ENCODE data around the gene EVA1A.

EVA1A gene

DNA sequence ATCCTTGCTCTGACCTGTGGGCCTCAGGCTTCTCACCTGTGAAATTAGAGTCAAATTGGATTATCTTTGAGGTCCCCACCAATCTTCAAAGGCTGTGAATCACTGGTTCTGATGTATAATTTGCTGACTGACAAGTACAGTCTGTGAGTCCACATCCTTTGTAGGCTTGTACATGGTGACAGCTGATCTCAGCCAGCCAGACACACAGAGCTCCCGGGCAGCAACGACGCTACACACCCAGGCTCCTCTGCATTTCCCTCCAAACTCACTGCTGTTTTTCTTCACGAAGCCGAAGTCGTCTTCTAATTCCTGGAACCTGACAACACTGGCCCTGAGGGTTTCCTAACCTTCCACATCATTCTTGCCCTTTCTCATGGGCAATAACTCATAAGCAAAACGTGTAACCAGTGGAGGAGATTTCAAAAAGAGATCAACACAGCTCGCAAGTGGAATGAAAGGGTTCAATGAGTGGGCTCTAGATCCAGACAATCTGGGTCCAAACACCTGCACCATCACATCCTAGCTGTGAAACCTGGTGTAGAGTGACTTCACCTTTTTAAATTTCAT is 37.9 kb upstream of the EVA1A start:
- ChIA-PET CTCF (interaction anchor here (1.3 kb wide), 1 partner anchor 10 kb away, joined by 4 read pairs; no protein-coding TSS in a partner anchor), POLR2A (no interaction called here)
- Histone ChIP-seq H3K9me3 (ENCODE audit: control extremely low read depth in 1 of 5, control insufficient read depth in 4 of 5, insufficient read depth in 2 of 5, low read depth in 1 of 5, low read length in 4 of 5) (no peaks in the 10 kb centered on the region), H3K27me3 (replicated peaks in 2 of 5; ENCODE audit: control insufficient read depth in 4 of 5, insufficient read depth in 5 of 5, low read length in 4 of 5) (no peaks in the 10 kb centered on the region), H3K4me3 (ENCODE audit: control insufficient read depth in 1 of 7, extremely low read depth in 1 of 7, insufficient read depth in 4 of 7, low read depth in 2 of 7, low read length in 6 of 7) (no peak overlapping the region), H3K27ac (ENCODE audit: insufficient read depth in 1 of 2, low read depth in 1 of 2, low read length in 2 of 2, poor library complexity in 1 of 2, severe bottlenecking in 2 of 2) (no peak overlapping the region), H3K36me3 (ENCODE audit: control insufficient read depth in 4 of 4, insufficient read depth in 4 of 4, low read length in 3 of 4) (no peaks in the 10 kb centered on the region), H3K4me1 (ENCODE audit: control extremely low read depth in 1 of 4, control insufficient read depth in 4 of 4, insufficient read depth in 4 of 4, low read length in 3 of 4) (no peaks in the 10 kb centered on the region)
- 100% methylated on average over 7 of the region's 8 CpGs for WGBS (ENCODE audit: insufficient coverage)
- DNase-seq = no peak

DNA sequence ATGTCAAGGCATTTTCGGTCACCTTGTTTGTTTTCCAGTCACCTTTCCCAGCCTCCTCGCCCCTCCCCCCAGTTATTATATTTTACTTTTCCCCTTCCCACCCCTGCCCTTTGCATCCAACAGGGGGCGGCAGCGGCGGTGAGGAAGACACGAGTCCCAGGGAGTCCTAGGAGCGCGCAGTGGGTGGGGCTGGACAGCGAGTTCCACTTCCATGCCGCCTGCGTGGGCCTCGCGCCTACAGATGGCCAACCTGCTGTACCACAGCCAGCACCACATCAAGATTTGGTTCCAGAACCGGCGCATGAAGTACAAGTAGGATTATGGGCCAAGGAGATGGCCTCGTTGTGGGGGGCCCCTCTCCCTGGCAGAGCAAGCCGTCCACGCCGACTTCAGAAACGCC is 37.2 kb upstream of the EVA1A start:
- Histone ChIP-seq H3K9me3 (ENCODE audit: control extremely low read depth in 1 of 5, control insufficient read depth in 4 of 5, insufficient read depth in 2 of 5, low read depth in 1 of 5, low read length in 4 of 5) (no peaks in the 10 kb centered on the region), H3K36me3 (ENCODE audit: control insufficient read depth in 4 of 4, insufficient read depth in 4 of 4, low read length in 3 of 4) (no peaks in the 10 kb centered on the region), H3K4me3 (ENCODE audit: control insufficient read depth in 1 of 7, extremely low read depth in 1 of 7, insufficient read depth in 4 of 7, low read depth in 2 of 7, low read length in 6 of 7) (no peak overlapping the region), H3K27ac (ENCODE audit: insufficient read depth in 1 of 2, low read depth in 1 of 2, low read length in 2 of 2, poor library complexity in 1 of 2, severe bottlenecking in 2 of 2) (no peak overlapping the region), H3K27me3 (replicated peaks in 2 of 5; ENCODE audit: control insufficient read depth in 4 of 5, insufficient read depth in 5 of 5, low read length in 4 of 5) (no peaks in the 10 kb centered on the region), H3K4me1 (ENCODE audit: control extremely low read depth in 1 of 4, control insufficient read depth in 4 of 4, insufficient read depth in 4 of 4, low read length in 3 of 4) (no peaks in the 10 kb centered on the region)
- 99% methylated on average over 9 of the region's 20 CpGs for WGBS (ENCODE audit: insufficient coverage)
- ChIA-PET CTCF (interaction anchor here (1.3 to 3.4 kb wide), 2 partner anchors 11 kb away, joined by 4 to 17 read pairs; no protein-coding TSS in a partner anchor), POLR2A (no interaction called here)
- DNase-seq = no peak

DNA sequence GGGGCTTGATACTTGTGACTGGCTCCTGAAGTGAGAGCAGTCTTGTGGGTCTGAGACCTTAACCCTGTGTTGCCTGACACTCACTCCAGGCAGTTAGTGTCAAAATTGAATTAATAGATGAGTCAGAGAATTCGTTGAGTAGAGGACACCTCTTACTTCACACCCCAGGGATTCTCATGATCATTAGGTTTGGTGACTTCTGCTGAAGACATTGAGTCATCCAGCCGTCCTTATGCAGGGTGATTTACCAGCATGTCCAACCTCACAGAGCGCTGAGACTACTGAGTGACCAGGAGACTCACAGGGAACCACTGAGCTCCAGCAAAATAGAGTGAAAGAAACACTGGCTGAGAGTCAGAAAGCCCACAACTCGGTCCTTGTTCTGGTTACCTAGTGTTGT is 36.0 kb upstream of the EVA1A start:
- Histone ChIP-seq H3K36me3 (ENCODE audit: control insufficient read depth in 4 of 4, insufficient read depth in 4 of 4, low read length in 3 of 4) (no peaks in the 10 kb centered on the region), H3K4me1 (ENCODE audit: control extremely low read depth in 1 of 4, control insufficient read depth in 4 of 4, insufficient read depth in 4 of 4, low read length in 3 of 4) (peaks cover 0 to 3% (median 1%) of the 10 kb centered on the region in 4 experiments), H3K4me3 (ENCODE audit: control insufficient read depth in 1 of 7, extremely low read depth in 1 of 7, insufficient read depth in 4 of 7, low read depth in 2 of 7, low read length in 6 of 7) (no peak overlapping the region), H3K9me3 (ENCODE audit: control extremely low read depth in 1 of 5, control insufficient read depth in 4 of 5, insufficient read depth in 2 of 5, low read depth in 1 of 5, low read length in 4 of 5) (no peaks in the 10 kb centered on the region), H3K27me3 (replicated peaks in 2 of 5; ENCODE audit: control insufficient read depth in 4 of 5, insufficient read depth in 5 of 5, low read length in 4 of 5) (no peaks in the 10 kb centered on the region), H3K27ac (ENCODE audit: insufficient read depth in 1 of 2, low read depth in 1 of 2, low read length in 2 of 2, poor library complexity in 1 of 2, severe bottlenecking in 2 of 2) (no peak overlapping the region)
- ChIA-PET CTCF (interaction anchor here (0.9 to 3.4 kb wide), 2 partner anchors 12 to 20 kb away, joined by 3 to 17 read pairs; no protein-coding TSS in a partner anchor), POLR2A (no interaction called here)
- no peak for DNase-seq
- 88% methylated on average over 4 of the region's 4 CpGs for WGBS (ENCODE audit: insufficient coverage)

DNA sequence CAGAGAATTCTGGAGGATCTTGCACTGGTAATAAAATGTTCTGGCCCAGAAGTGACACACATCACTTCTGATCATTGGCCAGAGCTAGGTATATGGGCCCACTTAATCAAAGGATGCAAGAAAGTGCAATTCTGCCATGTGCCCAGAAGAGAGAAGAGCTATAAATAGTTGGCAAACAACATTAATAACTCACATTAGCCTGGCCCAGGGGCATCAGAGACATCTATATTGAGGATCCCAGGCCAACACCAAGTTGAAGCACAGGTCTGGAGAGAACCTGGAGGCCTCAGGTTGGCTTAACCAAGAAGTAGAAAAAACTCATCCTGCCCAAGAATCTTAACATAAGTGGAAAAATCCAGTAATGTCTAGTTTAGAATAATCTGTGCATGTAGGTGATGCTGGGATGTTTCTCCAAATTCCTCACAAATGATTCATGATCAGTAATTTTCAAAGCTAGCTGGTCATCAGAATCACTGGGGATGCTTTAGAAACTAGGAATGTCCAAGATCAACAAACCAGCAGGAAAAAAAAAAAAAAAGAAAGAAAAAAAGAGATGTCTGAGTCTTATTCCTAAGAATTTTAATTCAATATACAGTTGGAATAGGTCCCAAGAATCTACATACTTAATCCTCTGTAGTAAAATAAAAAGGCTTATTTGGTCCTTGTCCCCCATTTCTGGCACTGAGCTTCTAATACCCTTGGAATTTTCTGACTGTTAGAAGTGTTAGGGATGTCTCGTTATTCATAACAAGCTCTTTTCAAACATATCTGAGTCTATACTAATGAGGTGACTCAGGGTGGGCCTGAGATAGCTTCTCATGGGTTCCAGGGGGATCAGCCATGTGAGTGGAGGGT is 35.0 kb upstream of the EVA1A start:
- H3K27ac ChIP-seq (ENCODE audit: insufficient read depth in 1 of 2, low read depth in 1 of 2, low read length in 2 of 2, poor library complexity in 1 of 2, severe bottlenecking in 2 of 2) = no peak overlapping the region
- no peaks in the 10 kb centered on the region for H3K9me3 ChIP-seq (ENCODE audit: control extremely low read depth in 1 of 5, control insufficient read depth in 4 of 5, insufficient read depth in 2 of 5, low read depth in 1 of 5, low read length in 4 of 5)
- no CpG with 5 or more reads among the region's 1 CpG for WGBS (ENCODE audit: insufficient coverage)
- H3K4me1 ChIP-seq (ENCODE audit: control extremely low read depth in 1 of 4, control insufficient read depth in 4 of 4, insufficient read depth in 4 of 4, low read length in 3 of 4) = peaks cover 0 to 3% (median 1%) of the 10 kb centered on the region in 4 experiments
- no peaks in the 10 kb centered on the region for H3K36me3 ChIP-seq (ENCODE audit: control insufficient read depth in 4 of 4, insufficient read depth in 4 of 4, low read length in 3 of 4)
- H3K4me3 ChIP-seq (ENCODE audit: control insufficient read depth in 1 of 7, extremely low read depth in 1 of 7, insufficient read depth in 4 of 7, low read depth in 2 of 7, low read length in 6 of 7) = no peak overlapping the region
- DNase-seq = no peak
- H3K27me3 ChIP-seq (replicated peaks in 2 of 5; ENCODE audit: control insufficient read depth in 4 of 5, insufficient read depth in 5 of 5, low read length in 4 of 5) = no peaks in the 10 kb centered on the region
- CTCF ChIA-PET = interaction anchor here (0.9 to 3.4 kb wide), 2 partner anchors 13 to 19 kb away, joined by 3 to 17 read pairs; no protein-coding TSS in a partner anchor
- POLR2A ChIA-PET = no interaction called here

DNA sequence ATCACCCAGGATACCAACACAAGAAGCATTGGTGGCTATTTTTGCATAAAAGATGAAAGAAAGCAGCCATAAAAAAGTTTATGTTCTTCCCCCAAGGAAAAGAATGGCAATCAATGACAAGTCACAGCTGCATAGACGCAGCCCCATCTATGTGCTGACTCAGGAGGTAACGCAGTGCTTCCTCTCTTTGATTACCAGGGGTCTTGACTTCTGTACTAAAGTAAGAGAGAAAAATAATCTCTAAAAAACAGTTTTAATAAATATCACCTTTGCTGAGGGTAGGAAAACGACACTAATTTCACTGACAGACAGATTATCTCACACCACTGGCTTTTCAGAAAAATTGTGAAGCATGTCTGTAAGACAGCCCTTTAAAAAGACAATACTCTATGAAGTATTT is 33.9 kb upstream of the EVA1A start:
- H3K36me3 ChIP-seq (ENCODE audit: control insufficient read depth in 4 of 4, insufficient read depth in 4 of 4, low read length in 3 of 4) = no peaks in the 10 kb centered on the region
- H3K4me1 ChIP-seq (ENCODE audit: control extremely low read depth in 1 of 4, control insufficient read depth in 4 of 4, insufficient read depth in 4 of 4, low read length in 3 of 4) = peaks cover 0 to 3% (median 1%) of the 10 kb centered on the region in 4 experiments
- no peaks in the 10 kb centered on the region for H3K27me3 ChIP-seq (replicated peaks in 2 of 5; ENCODE audit: control insufficient read depth in 4 of 5, insufficient read depth in 5 of 5, low read length in 4 of 5)
- no peak overlapping the region for H3K27ac ChIP-seq (ENCODE audit: insufficient read depth in 1 of 2, low read depth in 1 of 2, low read length in 2 of 2, poor library complexity in 1 of 2, severe bottlenecking in 2 of 2)
- WGBS (ENCODE audit: insufficient coverage) = no CpG with 5 or more reads among the region's 3 CpGs
- no peak overlapping the region for H3K4me3 ChIP-seq (ENCODE audit: control insufficient read depth in 1 of 7, extremely low read depth in 1 of 7, insufficient read depth in 4 of 7, low read depth in 2 of 7, low read length in 6 of 7)
- H3K9me3 ChIP-seq (ENCODE audit: control extremely low read depth in 1 of 5, control insufficient read depth in 4 of 5, insufficient read depth in 2 of 5, low read depth in 1 of 5, low read length in 4 of 5) = no peaks in the 10 kb centered on the region
- POLR2A ChIA-PET = no interaction called here
- no peak for DNase-seq
- CTCF ChIA-PET = interaction anchor here (3.4 kb wide), 1 partner anchor 14 kb away, joined by 17 read pairs; no protein-coding TSS in a partner anchor

DNA sequence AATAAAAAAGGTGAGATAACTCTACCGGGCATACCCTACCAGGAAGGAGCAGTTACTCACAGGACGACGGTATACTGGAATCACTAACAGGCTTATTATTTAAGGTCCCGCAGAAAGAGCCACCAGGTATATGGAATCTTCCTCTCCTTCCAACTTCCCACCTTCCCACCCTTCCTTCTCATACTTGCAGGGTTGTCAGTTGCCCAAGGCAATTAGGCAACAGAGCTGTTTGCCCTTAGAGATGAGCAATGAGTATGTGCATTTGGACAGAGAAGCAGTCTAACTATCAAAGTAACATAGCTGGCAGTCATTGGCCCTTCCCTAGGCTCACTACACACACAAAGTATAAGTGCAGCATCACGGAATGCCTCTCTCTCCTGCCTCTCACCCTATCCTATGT is 32.1 kb upstream of the EVA1A start:
- H3K27ac ChIP-seq (ENCODE audit: insufficient read depth in 1 of 2, low read depth in 1 of 2, low read length in 2 of 2, poor library complexity in 1 of 2, severe bottlenecking in 2 of 2) = no peak overlapping the region
- no peaks in the 10 kb centered on the region for H3K36me3 ChIP-seq (ENCODE audit: control insufficient read depth in 4 of 4, insufficient read depth in 4 of 4, low read length in 3 of 4)
- H3K9me3 ChIP-seq (ENCODE audit: control extremely low read depth in 1 of 5, control insufficient read depth in 4 of 5, insufficient read depth in 2 of 5, low read depth in 1 of 5, low read length in 4 of 5) = no peaks in the 10 kb centered on the region
- ChIA-PET CTCF (no interaction called here), POLR2A (no interaction called here)
- no peaks in the 10 kb centered on the region for H3K27me3 ChIP-seq (replicated peaks in 2 of 5; ENCODE audit: control insufficient read depth in 4 of 5, insufficient read depth in 5 of 5, low read length in 4 of 5)
- WGBS (ENCODE audit: insufficient coverage) = 97% methylated on average over 4 of the region's 5 CpGs
- H3K4me1 ChIP-seq (ENCODE audit: control extremely low read depth in 1 of 4, control insufficient read depth in 4 of 4, insufficient read depth in 4 of 4, low read length in 3 of 4) = peaks cover 0 to 3% (median 1%) of the 10 kb centered on the region in 4 experiments
- no peak for DNase-seq
- no peak overlapping the region for H3K4me3 ChIP-seq (ENCODE audit: control insufficient read depth in 1 of 7, extremely low read depth in 1 of 7, insufficient read depth in 4 of 7, low read depth in 2 of 7, low read length in 6 of 7)

DNA sequence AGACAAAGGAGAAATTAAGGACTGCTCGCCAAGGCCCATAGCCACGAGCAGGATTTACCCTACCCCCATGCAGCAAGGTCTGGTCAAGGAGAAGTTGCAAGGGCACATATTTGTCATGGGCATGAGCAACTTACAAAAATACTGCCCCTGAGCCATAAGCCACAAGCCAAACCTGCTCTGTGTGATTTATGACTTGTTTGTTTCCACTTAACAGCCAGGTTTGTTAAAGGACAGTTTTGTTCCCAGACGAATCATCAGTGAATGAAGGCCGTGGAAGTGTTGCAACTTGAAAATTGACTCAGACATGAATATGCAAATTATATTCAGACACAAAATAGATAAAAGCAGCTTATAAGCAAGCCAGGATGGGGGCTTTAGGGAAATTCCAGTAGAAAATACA is 31.3 kb upstream of the EVA1A start:
- DNase-seq = peak in 2 of 3 donors; percentile 40

More for the DNA sequence above, 31.3 kb upstream of the EVA1A start:
- H3K4me1 ChIP-seq (ENCODE audit: control extremely low read depth in 1 of 4, control insufficient read depth in 4 of 4, insufficient read depth in 4 of 4, low read length in 3 of 4) = peaks cover 0 to 3% (median 1%) of the 10 kb centered on the region in 4 experiments
- CTCF ChIA-PET = no interaction called here
- POLR2A ChIA-PET = no interaction called here
- H3K4me3 ChIP-seq (ENCODE audit: control insufficient read depth in 1 of 7, extremely low read depth in 1 of 7, insufficient read depth in 4 of 7, low read depth in 2 of 7, low read length in 6 of 7) = no peak overlapping the region
- no peaks in the 10 kb centered on the region for H3K36me3 ChIP-seq (ENCODE audit: control insufficient read depth in 4 of 4, insufficient read depth in 4 of 4, low read length in 3 of 4)
- H3K27me3 ChIP-seq (replicated peaks in 2 of 5; ENCODE audit: control insufficient read depth in 4 of 5, insufficient read depth in 5 of 5, low read length in 4 of 5) = no peaks in the 10 kb centered on the region
- H3K9me3 ChIP-seq (ENCODE audit: control extremely low read depth in 1 of 5, control insufficient read depth in 4 of 5, insufficient read depth in 2 of 5, low read depth in 1 of 5, low read length in 4 of 5) = no peaks in the 10 kb centered on the region
- 64% methylated on average over 2 of the region's 4 CpGs for WGBS (ENCODE audit: insufficient coverage)
- H3K27ac ChIP-seq (ENCODE audit: insufficient read depth in 1 of 2, low read depth in 1 of 2, low read length in 2 of 2, poor library complexity in 1 of 2, severe bottlenecking in 2 of 2) = no peak overlapping the region

Data from common myeloid progenitor, CD34-positive (primary cell).